GM19467 (cell line): ENCODE results near the gene GPN1.
A peak's percentile ranks its signal among the peaks of the same experiment; 100 is the strongest.
"Not testable (repeated sequence)": the region's sequence is repeated elsewhere in the genome, so short reads cannot be mapped to it uniquely, and the experiment has no call there.

Experiments used
- ATAC-seq: cut with Tn5 transposase; IDR thresholded peaks from one replicate; pipeline ENCODE4 v1.9.1; 2021; ENCODE audit warnings: mild to moderate bottlenecking, moderate library complexity; ENCODE audit not compliant: unreplicated experiment

GPN1 gene

GRCh38 chr2:27664622-27665363 lies 35.9 kb downstream of the GPN1 start:
- no peak for ATAC-seq

- no peak for ATAC-seq
Measured at GRCh38 chr2:27667446-27667845, 38.6 kb downstream of the GPN1 start.

- ATAC-seq = no peak
Measured at GRCh38 chr2:27671235-27671634, 42.4 kb downstream of the GPN1 start.

GRCh38 chr2:27672723-27673486 lies 44.1 kb downstream of the GPN1 start:
- ATAC-seq = no peak

GRCh38 chr2:27680571-27680970 lies 51.7 kb downstream of the GPN1 start:
- ATAC-seq = no peak

GRCh38 chr2:27681841-27682240 lies 53.0 kb downstream of the GPN1 start:
- ATAC-seq = no peak

GRCh38 chr2:27682334-27682771 lies 53.5 kb downstream of the GPN1 start:
- not testable (repeated sequence) for ATAC-seq

GRCh38 chr2:27683390-27684071 lies 54.7 kb downstream of the GPN1 start:
- peak; percentile 60 for ATAC-seq

GRCh38 chr2:27685006-27685405 lies 56.2 kb downstream of the GPN1 start:
- ATAC-seq = not testable (repeated sequence)

- ATAC-seq = no peak
Measured at GRCh38 chr2:27685577-27685976, 56.7 kb downstream of the GPN1 start.

GRCh38 chr2:27687232-27687631 lies 58.4 kb downstream of the GPN1 start:
- ATAC-seq = no peak

GRCh38 chr2:27689424-27689823 lies 60.6 kb downstream of the GPN1 start:
- no peak for ATAC-seq

- no peak for ATAC-seq
Measured at GRCh38 chr2:27690052-27690451, 61.2 kb downstream of the GPN1 start.

- no peak for ATAC-seq
Measured at GRCh38 chr2:27697660-27698059, 68.8 kb downstream of the GPN1 start.
